Activated CD4-positive, alpha-beta memory T cell treated with anti-CD3 and anti-CD28 coated beads, Interleukin-2, amount 10 ng/mL, durations not matched to agents 7 days and 5 days (primary cell): ENCODE measurements around the gene LRP2BP. TPM values are rescaled to one million over a fixed set of nuclear protein-coding genes. Genes with fewer than 3 reads are reported as not detected.

Experiments used
- CTCF ChIA-PET: fragments of 350-600 bp; sonication (Branson Sonifier 250); formaldehyde crosslinking; loops from one replicate; lab custom pipeline; 2021; ENCODE audit warnings: antibody characterized with exemption, inconsistent platforms; lab: Charles Lee
- POLR2A ChIA-PET: fragments of 350-600 bp; sonication (Branson Sonifier 250); formaldehyde crosslinking; loops from one replicate; lab custom pipeline; 2021; ENCODE audit warnings: antibody characterized with exemption; lab: Charles Lee
- DNase-seq: peaks from one replicate; pipeline ENCODE4 v3.0.0-alpha.2; 2020
- H3K27ac Mint-ChIP-seq: one replicate; pipeline ENCODE4 v1.8.0; 2021; ENCODE audit warnings: mild to moderate bottlenecking, mixed read lengths
- H3K27me3 Mint-ChIP-seq: one replicate; pipeline ENCODE4 v1.8.0; 2021; ENCODE audit warnings: mixed read lengths
- H3K36me3 Mint-ChIP-seq: one replicate; pipeline ENCODE4 v1.8.0; 2021; ENCODE audit warnings: low read depth, mixed read lengths
- H3K4me1 Mint-ChIP-seq: one replicate; pipeline ENCODE4 v1.8.0; 2021; ENCODE audit warnings: mixed read lengths
- H3K4me3 Mint-ChIP-seq: one replicate; pipeline ENCODE4 v1.8.0; 2021; ENCODE audit warnings: mild to moderate bottlenecking, mixed read lengths
- H3K9me3 Mint-ChIP-seq: one replicate; pipeline ENCODE4 v1.8.0; 2021; ENCODE audit warnings: mixed read lengths
- total RNA-seq, 2 experiments: library from RNA; stranded (reverse); gene quantifications; one replicate each; pipeline ENCODE4 v1.2.3, GENCODE V29; 2021

LRP2BP gene
- total RNA-seq, 2 experiments from 2014 or later, result 1.1 to 1.2 TPM

GRCh38 chr4:185390941-185391340 lies 4.8 kb downstream of the LRP2BP start:
- H3K4me1 Mint-ChIP-seq, result peaks cover 21% of the 10 kb centered on the region

GRCh38 chr4:185387957-185388356 lies 7.8 kb downstream of the LRP2BP start:
- Mint-ChIP-seq H3K27me3 (no peaks in the 10 kb centered on the region), H3K9me3 (no peaks in the 10 kb centered on the region), H3K27ac (no peak overlapping the region), H3K4me3 (no peak overlapping the region), H3K4me1 (peaks cover 18% of the 10 kb centered on the region), H3K36me3 (peaks cover 3% of the 10 kb centered on the region)
- no peak for DNase-seq
- ChIA-PET CTCF (no interaction called here), POLR2A (no interaction called here)

More at GRCh38 chr4:185390941-185391340, 4.8 kb downstream of the LRP2BP start:
- H3K4me3 Mint-ChIP-seq, result no peak overlapping the region
- H3K36me3 Mint-ChIP-seq, result peaks cover 7% of the 10 kb centered on the region
- H3K9me3 Mint-ChIP-seq, result no peaks in the 10 kb centered on the region
- POLR2A ChIA-PET, result no interaction called here
- CTCF ChIA-PET, result no interaction called here
- no peak overlapping the region for H3K27ac Mint-ChIP-seq
- no peak for DNase-seq
- no peaks in the 10 kb centered on the region for H3K27me3 Mint-ChIP-seq

- Mint-ChIP-seq H3K36me3 (no peaks in the 10 kb centered on the region), H3K9me3 (peaks cover 2% of the 10 kb centered on the region), H3K27ac (no peak overlapping the region), H3K4me3 (no peak overlapping the region), H3K4me1 (peaks cover 18% of the 10 kb centered on the region), H3K27me3 (no peaks in the 10 kb centered on the region)
- no peak for DNase-seq
- CTCF ChIA-PET, result interaction anchor here (0.6 to 1.2 kb wide), 4 partner anchors 9 to 64 kb away, joined by 3 to 4 read pairs (median 3); no protein-coding TSS in a partner anchor
- POLR2A ChIA-PET, result interaction anchor here (1.1 to 1.9 kb wide), 2 partner anchors 10 to 172 kb away, joined by 3 to 6 read pairs; partner anchors contain the start of gene LRP2BP
Observed at GRCh38 chr4:185384930-185385331, 10.8 kb downstream of the LRP2BP start.

GRCh38 chr4:185384061-185384460 lies 11.7 kb downstream of the LRP2BP start:
- no peak overlapping the region for H3K27ac Mint-ChIP-seq
- DNase-seq, result no peak
- H3K4me3 Mint-ChIP-seq, result no peak overlapping the region
- no peaks in the 10 kb centered on the region for H3K36me3 Mint-ChIP-seq
- no peaks in the 10 kb centered on the region for H3K27me3 Mint-ChIP-seq
- peaks cover 18% of the 10 kb centered on the region for H3K4me1 Mint-ChIP-seq
- CTCF ChIA-PET, result interaction anchor here (0.6 to 1.2 kb wide), 2 partner anchors 10 to 42 kb away, joined by 3 to 4 read pairs; no protein-coding TSS in a partner anchor
- peaks cover 2% of the 10 kb centered on the region for H3K9me3 Mint-ChIP-seq
- POLR2A ChIA-PET, result interaction anchor here (1.9 kb wide), 1 partner anchor 11 kb away, joined by 6 read pairs; the partner anchor contains the start of gene LRP2BP

- CTCF ChIA-PET, result no interaction called here
- no peaks in the 10 kb centered on the region for H3K36me3 Mint-ChIP-seq
- POLR2A ChIA-PET, result no interaction called here
Observed at GRCh38 chr4:185383451-185383850, 12.3 kb downstream of the LRP2BP start.

GRCh38 chr4:185382754-185383153 lies 13.0 kb downstream of the LRP2BP start:
- DNase-seq, result no peak
- no peaks in the 10 kb centered on the region for H3K27me3 Mint-ChIP-seq
- no peaks in the 10 kb centered on the region for H3K36me3 Mint-ChIP-seq
- peaks cover 2% of the 10 kb centered on the region for H3K9me3 Mint-ChIP-seq
- H3K27ac Mint-ChIP-seq, result no peak overlapping the region
- peaks cover 18% of the 10 kb centered on the region for H3K4me1 Mint-ChIP-seq
- ChIA-PET CTCF (no interaction called here), POLR2A (no interaction called here)
- no peak overlapping the region for H3K4me3 Mint-ChIP-seq

More at GRCh38 chr4:185383451-185383850, 12.3 kb downstream of the LRP2BP start:
- no peaks in the 10 kb centered on the region for H3K27me3 Mint-ChIP-seq
- H3K9me3 Mint-ChIP-seq, result peaks cover 2% of the 10 kb centered on the region
- peaks cover 18% of the 10 kb centered on the region for H3K4me1 Mint-ChIP-seq
- no peak overlapping the region for H3K4me3 Mint-ChIP-seq
- H3K27ac Mint-ChIP-seq, result no peak overlapping the region
- no peak for DNase-seq

GRCh38 chr4:185381288-185382196 lies 14.2 kb downstream of the LRP2BP start:
- POLR2A ChIA-PET, result no interaction called here
- Mint-ChIP-seq H3K27me3 (no peaks in the 10 kb centered on the region), H3K9me3 (peaks cover 2% of the 10 kb centered on the region), H3K36me3 (no peaks in the 10 kb centered on the region), H3K4me3 (no peak overlapping the region), H3K27ac (no peak overlapping the region), H3K4me1 (peaks cover 18% of the 10 kb centered on the region)
- CTCF ChIA-PET, result no interaction called here
- no peak for DNase-seq

GRCh38 chr4:185380320-185380719 lies 15.4 kb downstream of the LRP2BP start:
- Mint-ChIP-seq H3K9me3 (peaks cover 2% of the 10 kb centered on the region), H3K4me1 (peaks cover 10% of the 10 kb centered on the region), H3K27me3 (no peaks in the 10 kb centered on the region), H3K36me3 (no peaks in the 10 kb centered on the region), H3K4me3 (no peak overlapping the region), H3K27ac (no peak overlapping the region)
- ChIA-PET POLR2A (no interaction called here), CTCF (interaction anchor here (0.6 kb wide), 1 partner anchor 80 kb away, joined by 3 read pairs; no protein-coding TSS in a partner anchor)
- DNase-seq, result no peak

- Mint-ChIP-seq H3K4me1 (peaks cover 3% of the 10 kb centered on the region), H3K9me3 (peaks cover 2% of the 10 kb centered on the region), H3K27me3 (no peaks in the 10 kb centered on the region), H3K27ac (no peak overlapping the region), H3K4me3 (no peak overlapping the region), H3K36me3 (no peaks in the 10 kb centered on the region)
- no peak for DNase-seq
- POLR2A ChIA-PET, result interaction anchor here (1.0 kb wide), 1 partner anchor 17 kb away, joined by 3 read pairs; the partner anchor contains the start of genes ANKRD37 and LRP2BP
- CTCF ChIA-PET, result interaction anchor here (0.6 kb wide), 1 partner anchor 80 kb away, joined by 3 read pairs; no protein-coding TSS in a partner anchor
Observed at GRCh38 chr4:185379326-185380295, 16.1 kb downstream of the LRP2BP start.

GRCh38 chr4:185378264-185378663 lies 17.5 kb downstream of the LRP2BP start:
- POLR2A ChIA-PET, result no interaction called here
- Mint-ChIP-seq H3K4me1 (no peaks in the 10 kb centered on the region), H3K27ac (no peak overlapping the region), H3K27me3 (no peaks in the 10 kb centered on the region), H3K9me3 (peaks cover 2% of the 10 kb centered on the region), H3K4me3 (no peak overlapping the region), H3K36me3 (no peaks in the 10 kb centered on the region)
- CTCF ChIA-PET, result no interaction called here
- DNase-seq, result no peak

GRCh38 chr4:185374573-185374972 lies 21.2 kb downstream of the LRP2BP start:
- no peak for DNase-seq
- Mint-ChIP-seq H3K27me3 (no peaks in the 10 kb centered on the region), H3K4me3 (no peak overlapping the region), H3K36me3 (no peaks in the 10 kb centered on the region), H3K27ac (no peak overlapping the region), H3K4me1 (no peaks in the 10 kb centered on the region), H3K9me3 (no peaks in the 10 kb centered on the region)
- CTCF ChIA-PET, result interaction anchor here (1.3 kb wide), 1 partner anchor 11 kb away, joined by 3 read pairs; no protein-coding TSS in a partner anchor
- POLR2A ChIA-PET, result no interaction called here

GRCh38 chr4:185374027-185374426 lies 21.7 kb downstream of the LRP2BP start:
- H3K4me3 Mint-ChIP-seq, result no peak overlapping the region
- ChIA-PET CTCF (interaction anchor here (1.3 kb wide), 1 partner anchor 12 kb away, joined by 3 read pairs; no protein-coding TSS in a partner anchor), POLR2A (no interaction called here)
- no peaks in the 10 kb centered on the region for H3K9me3 Mint-ChIP-seq
- DNase-seq, result no peak
- no peaks in the 10 kb centered on the region for H3K36me3 Mint-ChIP-seq
- no peaks in the 10 kb centered on the region for H3K27me3 Mint-ChIP-seq
- no peak overlapping the region for H3K27ac Mint-ChIP-seq
- no peaks in the 10 kb centered on the region for H3K4me1 Mint-ChIP-seq
